Hematopoietic multipotent progenitor cell treated with erythropoietin and hydrocortisone succinate and interleukin-3 and kit ligand, for 6 days (in vitro differentiated cells): ENCODE results near the gene EXOC4.
A peak's percentile ranks its signal among the peaks of the same experiment; 100 is the strongest.

Source experiments
- DNase-seq: peaks from one replicate; pipeline ENCODE4 v3.0.0-alpha.2; 2015

EXOC4 gene

GRCh38 chr7:133727476-133728214 lies 474.8 kb downstream of the EXOC4 start:
- no peak for DNase-seq

GRCh38 chr7:133730360-133730759 lies 477.5 kb downstream of the EXOC4 start:
- DNase-seq, result no peak

- no peak for DNase-seq
Measured at GRCh38 chr7:133733401-133733800, 480.5 kb downstream of the EXOC4 start.

GRCh38 chr7:133735222-133735621 lies 482.3 kb downstream of the EXOC4 start:
- no peak for DNase-seq

GRCh38 chr7:133739817-133740216 lies 486.9 kb downstream of the EXOC4 start:
- DNase-seq, result no peak

- DNase-seq, result no peak
Measured at GRCh38 chr7:133741078-133741477, 488.2 kb downstream of the EXOC4 start.

- DNase-seq, result no peak
Measured at GRCh38 chr7:133741703-133742102, 488.8 kb downstream of the EXOC4 start.

- peak; percentile 53 for DNase-seq
Measured at GRCh38 chr7:133742709-133743538, 490.0 kb downstream of the EXOC4 start.

GRCh38 chr7:133744451-133744850 lies 491.6 kb downstream of the EXOC4 start:
- DNase-seq, result no peak

GRCh38 chr7:133746305-133746704 lies 493.4 kb downstream of the EXOC4 start:
- DNase-seq, result no peak

- DNase-seq, result no peak
Measured at GRCh38 chr7:133746847-133747246, 494.0 kb downstream of the EXOC4 start.

- DNase-seq, result no peak
Measured at GRCh38 chr7:133748443-133749407, 495.8 kb downstream of the EXOC4 start.

- DNase-seq, result no peak
Measured at GRCh38 chr7:133750287-133750686, 497.4 kb downstream of the EXOC4 start.

GRCh38 chr7:133751079-133751478 lies 498.2 kb downstream of the EXOC4 start:
- DNase-seq, result no peak

- no peak for DNase-seq
Measured at GRCh38 chr7:133753513-133753912, 500.6 kb downstream of the EXOC4 start.

GRCh38 chr7:133754708-133755107 lies 501.8 kb downstream of the EXOC4 start:
- no peak for DNase-seq

GRCh38 chr7:133755901-133756300 lies 503.0 kb downstream of the EXOC4 start:
- no peak for DNase-seq

- DNase-seq, result no peak
Measured at GRCh38 chr7:133761443-133761842, 508.6 kb downstream of the EXOC4 start.

GRCh38 chr7:133763076-133763640 lies 510.3 kb downstream of the EXOC4 start:
- DNase-seq, result no peak

- no peak for DNase-seq
Measured at GRCh38 chr7:133769668-133770067, 516.8 kb downstream of the EXOC4 start.

GRCh38 chr7:133770863-133771492 lies 518.1 kb downstream of the EXOC4 start:
- DNase-seq, result no peak

- DNase-seq, result no peak
Measured at GRCh38 chr7:133771788-133772419, 519.0 kb downstream of the EXOC4 start.
